K562 (cell line): ENCODE measurements around the gene SCGB1A1. TPM values are rescaled to one million over a fixed set of nuclear protein-coding genes. Genes with fewer than 3 reads are reported as not detected.

ENCODE experiments used
- ATAC-seq: fragments of 200-7000 bp; cut with Tn5 transposase; 3 replicates; pipeline ENCODE4 v1.9.1; 2020; ENCODE audit warnings: moderate library complexity
- BruUV-seq: library from RNA; stranded (reverse); fragments of 400-500 nt; replicated peaks from 2 replicates; lab custom pipeline; 2021; lab: Mats Ljungman, UMichigan
- CTCF ChIA-PET: fragments of 300-600 bp; formaldehyde crosslinking; extraction: SDS; loops from one replicate; lab custom pipeline; 2021; ENCODE audit warnings: low intra/inter-chr PET ratio; lab: Yijun Ruan, JAX
- POLR2A ChIA-PET: fragments of 300-600, 350-650 bp; sonication (Branson Sonifier 250); formaldehyde crosslinking; extraction: SDS; loops from one replicate; lab custom pipeline; 2021; ENCODE audit warnings: antibody characterized with exemption, inconsistent platforms; lab: Yijun Ruan, JAX
- DNase-seq, 4 experiments: peaks; one replicate each; pipeline versions ENCODE4 v3.0.0 to v3.0.0-alpha.2; 2011 to 2018; ENCODE audit warnings: low spot score in 3 of 4, mixed read lengths in 3 of 4; ENCODE audit errors: extremely low read depth in 1 of 4
- FAIRE-seq: peaks from 2 replicates; lab custom pipeline; 2011; peaks lifted over from hg19 to GRCh38; lab: Jason Lieb, UNC
- H2AFZ ChIP-seq: 2 replicates; pipeline ENCODE4 v1.6.0; 2011; ENCODE audit warnings: low read depth, low read length, control low read depth, inconsistent platforms
- H3K27ac ChIP-seq: fragments of 200-600 bp; 3 replicates; pipeline ENCODE4 v1.8.0; 2011; ENCODE audit warnings: low read depth, mild to moderate bottlenecking, control low read depth, inconsistent platforms, low read length, moderate library complexity, mixed read lengths; ENCODE audit errors: extremely low read depth
- H3K27me3 ChIP-seq, 2 experiments: fragments of 300-600 bp in 1 of 2; 2 replicates in 1 of 2; 3 replicates in 1 of 2; pipeline versions ENCODE4 v1.6.0 to v1.8.0; 2011; ENCODE audit warnings: inconsistent platforms in 2 of 2, low read length in 2 of 2, mild to moderate bottlenecking in 1 of 2, mixed read lengths in 1 of 2, moderate library complexity in 1 of 2; ENCODE audit not compliant: control insufficient read depth in 2 of 2, insufficient read depth in 2 of 2
- H3K36me3 ChIP-seq: fragments of 300-600 bp; 3 replicates; pipeline ENCODE4 v1.8.0; 2011; ENCODE audit warnings: mild to moderate bottlenecking, low read length, inconsistent platforms; ENCODE audit not compliant: control insufficient read depth, insufficient read depth
- H3K4me1 ChIP-seq, 2 experiments: fragments of 200-600 bp in 1 of 2; replicated peaks in 1 of 2; 2 replicates in 1 of 2; 3 replicates in 1 of 2; pipeline versions ENCODE4 v1.5.1 to v1.8.0; 2011; ENCODE audit warnings: inconsistent platforms in 2 of 2, low read length in 2 of 2, mild to moderate bottlenecking in 1 of 2, mixed read lengths in 1 of 2, moderate library complexity in 1 of 2; ENCODE audit not compliant: control insufficient read depth in 2 of 2, insufficient read depth in 2 of 2
- H3K4me2 ChIP-seq: 2 replicates; pipeline ENCODE4 v1.6.1; 2011; ENCODE audit warnings: low read length, control low read depth, inconsistent platforms, mixed read lengths; ENCODE audit not compliant: insufficient read depth
- H3K4me3 ChIP-seq: fragments of 200-600 bp; sonication (generic), shearing (Covaris generic); 2 replicates; pipeline ENCODE4 v1.5.1; 2016; ENCODE audit warnings: control low read depth, inconsistent platforms
- H3K79me2 ChIP-seq: fragments of 200-600 bp; 3 replicates; pipeline ENCODE4 v1.8.0; 2011; ENCODE audit warnings: low read length, inconsistent platforms; ENCODE audit not compliant: control insufficient read depth, insufficient read depth
- H3K9ac ChIP-seq, 2 experiments: 2 replicates each; pipeline versions ENCODE4 v1.6.0 to v1.6.1; 2011; ENCODE audit warnings: low read depth in 2 of 2, low read length in 2 of 2, control low read depth in 1 of 2, inconsistent platforms in 1 of 2, mild to moderate bottlenecking in 1 of 2, mixed read lengths in 1 of 2; ENCODE audit not compliant: insufficient read depth in 1 of 2
- H3K9me1 ChIP-seq: one replicate; pipeline ENCODE4 v1.6.0; 2011; ENCODE audit warnings: inconsistent platforms, mild to moderate bottlenecking, low read length, moderate library complexity; ENCODE audit not compliant: control insufficient read depth, insufficient read depth
- H3K9me3 ChIP-seq: replicated peaks from 2 replicates; pipeline ENCODE4 v1.5.1; 2011; ENCODE audit warnings: low read depth, low read length, inconsistent platforms; ENCODE audit not compliant: control insufficient read depth, insufficient read depth
- H4K20me1 ChIP-seq: replicated peaks from 2 replicates; pipeline ENCODE4 v1.6.1; 2011; ENCODE audit warnings: low read length, inconsistent platforms, mixed read lengths; ENCODE audit not compliant: control insufficient read depth, insufficient read depth
- ARID1B ChIP-seq: fragments of 450-650 bp; IDR thresholded peaks from 2 replicates; pipeline ENCODE4 v1.6.1; 2016; ENCODE audit warnings: antibody characterized with exemption, mild to moderate bottlenecking, inconsistent platforms
- ATF7 ChIP-seq: fragments of 450-650 bp; IDR thresholded peaks from 2 replicates; pipeline ENCODE4 v1.7.1; 2014; ENCODE audit warnings: mild to moderate bottlenecking, moderate library complexity
- CBFA2T2 ChIP-seq: fragments of 450-650 bp; conservative IDR thresholded peaks from 2 replicates; pipeline ENCODE4 v1.6.1; 2017; ENCODE audit warnings: mild to moderate bottlenecking
- CBFA2T3 ChIP-seq: fragments of 450-650 bp; IDR thresholded peaks from 2 replicates; pipeline ENCODE4 v1.6.1; 2017
- DPF2 ChIP-seq: fragments of 450-650 bp; IDR thresholded peaks from 2 replicates; pipeline ENCODE4 v1.6.1; 2016
- KDM1A ChIP-seq, 2 experiments: fragments of 450-650 bp; IDR thresholded peaks; 2 replicates each; pipeline ENCODE4 v1.6.1; 2016; ENCODE audit warnings: mild to moderate bottlenecking in 2 of 2
- MAZ ChIP-seq, 2 experiments: fragments of 450-650 bp in 1 of 2; sonication (generic) in 1 of 2; formaldehyde crosslinking; IDR thresholded peaks in 1 of 2; conservative IDR thresholded peaks in 1 of 2; 2 replicates each; pipeline versions ENCODE4 v1.4.0 to v1.5.0; 2020; ENCODE audit warnings: mild to moderate bottlenecking in 1 of 2, missing genetic modification reagents in 1 of 2
- NCOR1 ChIP-seq: fragments of 450-650 bp; IDR thresholded peaks from 2 replicates; pipeline ENCODE4 v1.6.1; 2016; ENCODE audit warnings: mild to moderate bottlenecking, moderate library complexity
- NFIC ChIP-seq: fragments of 450-650 bp; IDR thresholded peaks from 2 replicates; pipeline ENCODE4 v1.6.1; 2017; ENCODE audit warnings: mild to moderate bottlenecking, inconsistent platforms
- POLR2AphosphoS5 ChIP-seq: IDR thresholded peaks from 2 replicates; pipeline ENCODE4 v1.6.1; 2011; ENCODE audit warnings: mild to moderate bottlenecking, low read depth, low read length, moderate library complexity; ENCODE audit not compliant: control insufficient read depth, insufficient read depth
- TAL1 ChIP-seq: fragments of 450-650 bp; IDR thresholded peaks from 2 replicates; pipeline ENCODE4 v1.6.1; 2016; ENCODE audit warnings: mild to moderate bottlenecking
- TCF3 ChIP-seq: sonication (generic); formaldehyde crosslinking; IDR thresholded peaks from 2 replicates; pipeline ENCODE4 v1.4.0; 2020; ENCODE audit warnings: mild to moderate bottlenecking, missing genetic modification reagents
- WGBS: fragments of 100-300 bp; shearing (Covaris generic); methylation state at CpG from one replicate; pipeline ENCODE4 v1.1.6; 2016; ENCODE audit warnings: low coverage, mixed read lengths; ENCODE audit not compliant: insufficient coverage; ENCODE audit errors: missing lambda C conversion rate; 5-methylcytosine and 5-hydroxymethylcytosine counted together
- in situ Hi-C: fragments of 300-500 bp; cut with MboI; formaldehyde crosslinking; loops from 4 replicates; pipeline ENCODE4 v1.15.0; 2018; ENCODE audit warnings: inconsistent platforms, mixed read lengths
- intact Hi-C: fragments of 100-400 bp; cut with micrococcal nuclease; formaldehyde crosslinking; loops from 2 replicates; pipeline ENCODE4 v1.14.2; 2022
- polyA plus RNA-seq, 8 experiments: library from polyadenylated mRNA; depleted of rRNA in 4 of 8; stranded (reverse) in 5 of 8; unstranded in 3 of 8; fragments of >200 nt; fragmentation: Nextera tagmentation in 2 of 8; fragmentation: Illumina TruSeq in 1 of 8; extraction: Ambion mirVana in 2 of 8; extraction: Trizol in 1 of 8; gene quantifications; 2 replicates each; pipeline versions ENCODE4 v1.2.1 to v1.2.3, GENCODE V29; 2011 to 2014; ENCODE audit warnings: inconsistent platforms in 1 of 8, missing spikeins in 1 of 8
- total RNA-seq, 7 experiments: library from RNA; depleted of rRNA in 6 of 7; stranded (reverse); fragments of >200 nt in 6 of 7; fragmentation: Illumina TruSeq in 2 of 7; extraction: Trizol in 2 of 7; gene quantifications; 2 replicates each; pipeline versions ENCODE4 v1.2.1 to v1.2.3, GENCODE V29; 2011 to 2021; ENCODE audit warnings: low replicate concordance in 1 of 7
- TF ChIP-seq, protein P1 (sequence below): fragments of 250-450 bp; sonication (Bioruptor Pico); IDR thresholded peaks from 2 replicates; pipeline ENCODE4 v1.4.0; 2020; ENCODE audit warnings: mild to moderate bottlenecking, moderate library complexity, borderline replicate concordance
- TF ChIP-seq, protein P2 (sequence below), 3 experiments: fragments of 200-800 bp in 1 of 3; fragments of 250-450 bp in 1 of 3; fragments of 450-650 bp in 1 of 3; sonication (Bioruptor Pico) in 1 of 3; sonication (Bioruptor generic) in 1 of 3; formaldehyde crosslinking in 1 of 3; IDR thresholded peaks; 2 replicates each; pipeline versions ENCODE4 v1.6.1 to v1.8.0; 2016 to 2022; ENCODE audit warnings: mild to moderate bottlenecking in 2 of 3, missing genetic modification characterization in 2 of 3, missing compliant biosample characterization in 1 of 3, moderate library complexity in 1 of 3

The SCGB1A1 gene
- total and polyA plus RNA-seq, 9 of the 15 experiments (the other 6 are each of a cell fraction or from before 2014, with no cell fraction given), result 0.55 TPM; not detected in 8

GRCh38 chr11:62451241-62451621 lies 32.4 kb downstream of the SCGB1A1 start:
- peak; percentile 57 to 59; a peak in 2 of 4 replicates for TF ChIP-seq KDM1A (IDR thresholded peaks at IDR 0.05)
- no peak for TF ChIP-seq POLR2AphosphoS5
- TF ChIP-seq, protein P1, sequence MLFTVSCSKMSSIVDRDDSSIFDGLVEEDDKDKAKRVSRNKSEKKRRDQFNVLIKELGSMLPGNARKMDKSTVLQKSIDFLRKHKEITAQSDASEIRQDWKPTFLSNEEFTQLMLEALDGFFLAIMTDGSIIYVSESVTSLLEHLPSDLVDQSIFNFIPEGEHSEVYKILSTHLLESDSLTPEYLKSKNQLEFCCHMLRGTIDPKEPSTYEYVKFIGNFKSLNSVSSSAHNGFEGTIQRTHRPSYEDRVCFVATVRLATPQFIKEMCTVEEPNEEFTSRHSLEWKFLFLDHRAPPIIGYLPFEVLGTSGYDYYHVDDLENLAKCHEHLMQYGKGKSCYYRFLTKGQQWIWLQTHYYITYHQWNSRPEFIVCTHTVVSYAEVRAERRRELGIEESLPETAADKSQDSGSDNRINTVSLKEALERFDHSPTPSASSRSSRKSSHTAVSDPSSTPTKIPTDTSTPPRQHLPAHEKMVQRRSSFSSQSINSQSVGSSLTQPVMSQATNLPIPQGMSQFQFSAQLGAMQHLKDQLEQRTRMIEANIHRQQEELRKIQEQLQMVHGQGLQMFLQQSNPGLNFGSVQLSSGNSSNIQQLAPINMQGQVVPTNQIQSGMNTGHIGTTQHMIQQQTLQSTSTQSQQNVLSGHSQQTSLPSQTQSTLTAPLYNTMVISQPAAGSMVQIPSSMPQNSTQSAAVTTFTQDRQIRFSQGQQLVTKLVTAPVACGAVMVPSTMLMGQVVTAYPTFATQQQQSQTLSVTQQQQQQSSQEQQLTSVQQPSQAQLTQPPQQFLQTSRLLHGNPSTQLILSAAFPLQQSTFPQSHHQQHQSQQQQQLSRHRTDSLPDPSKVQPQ, result no peak
- peak; percentile 83 for TF ChIP-seq CBFA2T3
- peak; percentile 30; the same call in 1 of the 2 replicates for TF ChIP-seq NFIC
- peak; percentile 41; the same call in 1 of the 2 replicates for TF ChIP-seq DPF2
- peak; percentile 40; the same call in 1 of the 2 replicates for TF ChIP-seq TAL1
- TF ChIP-seq, protein P2, sequence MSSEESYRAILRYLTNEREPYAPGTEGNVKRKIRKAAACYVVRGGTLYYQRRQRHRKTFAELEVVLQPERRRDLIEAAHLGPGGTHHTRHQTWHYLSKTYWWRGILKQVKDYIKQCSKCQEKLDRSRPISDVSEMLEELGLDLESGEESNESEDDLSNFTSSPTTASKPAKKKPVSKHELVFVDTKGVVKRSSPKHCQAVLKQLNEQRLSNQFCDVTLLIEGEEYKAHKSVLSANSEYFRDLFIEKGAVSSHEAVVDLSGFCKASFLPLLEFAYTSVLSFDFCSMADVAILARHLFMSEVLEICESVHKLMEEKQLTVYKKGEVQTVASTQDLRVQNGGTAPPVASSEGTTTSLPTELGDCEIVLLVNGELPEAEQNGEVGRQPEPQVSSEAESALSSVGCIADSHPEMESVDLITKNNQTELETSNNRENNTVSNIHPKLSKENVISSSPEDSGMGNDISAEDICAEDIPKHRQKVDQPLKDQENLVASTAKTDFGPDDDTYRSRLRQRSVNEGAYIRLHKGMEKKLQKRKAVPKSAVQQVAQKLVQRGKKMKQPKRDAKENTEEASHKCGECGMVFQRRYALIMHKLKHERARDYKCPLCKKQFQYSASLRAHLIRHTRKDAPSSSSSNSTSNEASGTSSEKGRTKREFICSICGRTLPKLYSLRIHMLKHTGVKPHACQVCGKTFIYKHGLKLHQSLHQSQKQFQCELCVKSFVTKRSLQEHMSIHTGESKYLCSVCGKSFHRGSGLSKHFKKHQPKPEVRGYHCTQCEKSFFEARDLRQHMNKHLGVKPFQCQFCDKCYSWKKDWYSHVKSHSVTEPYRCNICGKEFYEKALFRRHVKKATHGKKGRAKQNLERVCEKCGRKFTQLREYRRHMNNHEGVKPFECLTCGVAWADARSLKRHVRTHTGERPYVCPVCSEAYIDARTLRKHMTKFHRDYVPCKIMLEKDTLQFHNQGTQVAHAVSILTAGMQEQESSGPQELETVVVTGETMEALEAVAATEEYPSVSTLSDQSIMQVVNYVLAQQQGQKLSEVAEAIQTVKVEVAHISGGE (CRISPR knock-in tag; IDR thresholded peaks at IDR 0.05), result peak in 1 of 3 experiments; percentile 20; a peak in 1 of 6 replicates
- peak; percentile 38; the same call in 1 of the 2 replicates for TF ChIP-seq TCF3 (CRISPR knock-in tag)
- peak; percentile 61 for TF ChIP-seq ARID1B
- peak; percentile 66 for TF ChIP-seq CBFA2T2
- peak; percentile 2; the same call in 1 of the 2 replicates for TF ChIP-seq ATF7
- peak; percentile 49; the same call in 1 of the 2 replicates for TF ChIP-seq NCOR1
- no peak for TF ChIP-seq MAZ (CRISPR knock-in tag; conservative IDR thresholded peaks at IDR 0.05 in 1 of 2, IDR thresholded peaks at IDR 0.05 in 1 of 2)
- H4K20me1 ChIP-seq, result no peaks in the 10 kb centered on the region
- H3K36me3 ChIP-seq, result no peaks in the 10 kb centered on the region
- CTCF ChIA-PET, result no interaction called here
- H3K4me1 ChIP-seq, result peaks cover 2 to 8% of the 10 kb centered on the region in 2 experiments; a peak in 3 of 5 replicates
- H3K79me2 ChIP-seq, result no peaks in the 10 kb centered on the region
- DNase-seq, result no peak
- H3K4me2 ChIP-seq, result no peak overlapping the region
- POLR2A ChIA-PET, result interaction anchor here (0.7 to 1.5 kb wide), 2 partner anchors 11 to 38 kb away, joined by 3 to 4 read pairs; no protein-coding TSS in a partner anchor
- no peak overlapping the region for H3K4me3 ChIP-seq
- 0 out of 2 replicates have a peak overlapping the region, but pooled peaks have one; percentile 12 for H2AFZ ChIP-seq
- WGBS, result 30% methylated on average over 8 of the region's 8 CpGs
- intact Hi-C loops, result no loop called here
- H3K9ac ChIP-seq, result no peak overlapping the region
- no TSS peak for BruUV-seq
- H3K9me1 ChIP-seq, result no peaks in the 10 kb centered on the region
- H3K27me3 ChIP-seq, result no peaks in the 10 kb centered on the region; a peak in 1 of 5 replicates
- in situ Hi-C loops, result no loop called here
- ATAC-seq, result no peak
- H3K9me3 ChIP-seq, result no peaks in the 10 kb centered on the region
- no peak for FAIRE-seq
- H3K27ac ChIP-seq, result no peak overlapping the region
